GM18909 (cell line): ENCODE data around the gene INPP5D.
A peak's percentile ranks its signal among the peaks of the same experiment; 100 is the strongest.

ENCODE experiments used
- ATAC-seq: cut with Tn5 transposase; IDR thresholded peaks from one replicate; pipeline ENCODE4 v1.9.1; 2021; ENCODE audit warnings: mild to moderate bottlenecking; ENCODE audit not compliant: unreplicated experiment, poor library complexity

INPP5D gene

GRCh38 chr2:233221378-233222063 is 161.4 kb downstream of the INPP5D start:
- no peak for ATAC-seq

DNA sequence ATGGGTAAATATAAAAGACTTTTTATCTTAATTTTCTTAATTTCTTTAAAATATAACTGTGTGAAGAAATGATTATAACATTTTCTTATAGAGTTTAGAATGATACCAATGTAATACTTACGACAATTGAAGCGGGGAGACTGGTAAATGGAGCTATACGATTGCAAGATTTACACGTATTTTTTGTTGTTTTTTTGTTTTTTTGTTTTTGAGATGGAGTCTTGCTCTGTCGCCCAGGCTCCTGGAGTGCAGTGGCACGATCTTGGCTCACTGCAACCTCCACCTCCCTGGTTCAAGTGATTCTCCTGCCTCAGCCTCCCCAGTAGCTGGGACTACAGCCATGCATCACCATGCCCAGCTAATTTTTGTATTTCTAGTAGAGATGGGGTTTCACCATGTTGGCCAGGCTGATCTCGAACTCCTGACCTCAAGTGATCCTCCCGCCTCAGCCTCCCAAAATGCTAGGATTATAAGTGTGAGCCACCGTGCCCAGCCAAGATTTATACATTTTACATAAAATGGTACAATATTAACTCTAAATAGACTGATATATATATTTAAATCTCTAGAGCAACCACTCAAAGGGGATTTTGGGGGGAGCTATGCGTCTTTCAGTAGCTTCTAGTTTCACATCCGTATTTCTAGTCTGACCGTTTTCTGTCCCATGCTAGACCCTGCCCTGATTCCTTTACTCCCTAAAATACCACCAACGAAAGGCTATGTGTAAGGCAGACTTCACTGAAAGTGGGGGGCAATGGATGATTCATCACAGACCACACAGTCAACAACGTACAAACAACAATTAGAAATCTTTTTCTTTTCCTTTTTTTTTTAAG is 163.1 kb downstream of the INPP5D start:
- ATAC-seq, result peak; percentile 76

- ATAC-seq, result no peak
These were observed 165.3 kb downstream of the INPP5D start for GRCh38 chr2:233225230-233226068.

DNA sequence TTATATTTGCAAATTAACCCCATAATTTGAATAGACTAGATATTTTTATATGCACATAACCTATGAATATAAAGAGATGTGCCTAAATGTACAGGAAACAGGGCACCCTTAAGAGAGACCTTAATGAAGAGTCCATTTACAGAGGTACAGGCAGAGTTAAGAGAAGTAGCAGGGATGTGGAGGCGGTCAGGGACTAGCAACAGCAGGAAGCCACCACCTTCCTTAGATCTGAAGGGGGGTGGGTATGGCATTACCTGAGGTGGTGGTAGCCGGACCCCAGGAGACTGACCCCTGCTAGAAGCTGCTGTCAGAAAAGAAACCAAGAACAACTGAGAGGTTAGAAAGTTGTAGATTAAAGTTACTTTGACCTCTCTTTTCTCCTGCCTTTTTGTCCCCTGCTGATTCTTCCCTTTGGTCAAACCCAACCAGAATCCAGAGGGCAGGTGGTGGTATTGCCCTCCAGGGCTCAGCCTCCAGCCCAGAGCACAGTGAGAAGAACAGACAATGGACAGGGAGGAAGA is 166.4 kb downstream of the INPP5D start:
- ATAC-seq, result no peak

DNA sequence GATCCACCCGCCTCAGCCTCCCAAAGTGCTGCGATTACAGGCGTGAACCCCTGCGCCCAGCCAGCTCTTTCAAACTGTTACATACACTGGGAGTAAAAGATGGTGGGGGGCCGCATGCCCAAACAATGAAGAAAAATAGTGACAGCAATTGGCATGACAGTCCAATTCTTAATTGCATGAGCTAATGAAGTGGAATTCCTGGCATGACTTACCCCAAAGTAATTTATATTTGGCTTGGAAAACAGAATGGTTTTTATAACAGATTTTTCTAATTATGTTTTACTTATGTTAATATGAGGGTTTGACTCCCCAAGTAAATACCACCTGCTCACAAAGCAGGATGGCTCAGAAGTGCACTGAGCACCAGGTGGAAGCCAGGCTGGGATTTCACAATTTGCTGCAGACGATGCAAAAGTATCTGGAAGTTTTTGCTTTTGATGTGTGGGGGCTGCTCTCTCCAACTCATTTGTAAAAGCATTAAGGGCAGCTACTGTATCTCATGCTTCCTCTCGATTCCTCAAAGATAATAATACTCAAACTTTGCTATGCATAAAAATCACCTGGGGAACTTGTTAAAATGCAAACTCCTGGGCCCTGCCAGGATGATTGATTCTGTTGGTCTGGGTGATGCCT is 167.3 kb downstream of the INPP5D start:
- ATAC-seq, result no peak

DNA sequence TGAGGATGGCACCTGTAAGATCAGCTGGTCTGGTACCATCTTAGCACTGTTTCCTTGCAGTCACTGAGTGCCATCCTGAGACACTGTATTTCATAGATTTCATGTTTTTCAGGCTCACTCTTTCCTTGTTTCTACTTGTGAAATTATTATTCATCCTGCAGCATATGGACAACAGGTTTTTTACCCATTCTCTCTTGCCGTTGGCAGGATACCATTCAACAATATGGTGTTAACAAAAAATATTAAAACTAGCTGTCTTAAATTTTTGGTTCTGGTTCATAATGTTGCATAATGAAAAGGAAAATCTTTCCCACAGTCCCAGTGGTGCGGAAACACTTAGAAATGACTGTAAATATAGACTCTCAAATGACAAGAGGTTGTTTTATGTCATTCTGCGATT is 168.2 kb downstream of the INPP5D start:
- ATAC-seq, result no peak

- ATAC-seq, result no peak
These were observed 173.6 kb downstream of the INPP5D start for GRCh38 chr2:233233618-233234230.

- ATAC-seq, result no peak
These were observed 174.1 kb downstream of the INPP5D start for GRCh38 chr2:233234264-233234663.

- no peak for ATAC-seq
These were observed 174.9 kb downstream of the INPP5D start for GRCh38 chr2:233234996-233235395.

- no peak for ATAC-seq
These were observed 175.8 kb downstream of the INPP5D start for GRCh38 chr2:233235977-233236376.

DNA sequence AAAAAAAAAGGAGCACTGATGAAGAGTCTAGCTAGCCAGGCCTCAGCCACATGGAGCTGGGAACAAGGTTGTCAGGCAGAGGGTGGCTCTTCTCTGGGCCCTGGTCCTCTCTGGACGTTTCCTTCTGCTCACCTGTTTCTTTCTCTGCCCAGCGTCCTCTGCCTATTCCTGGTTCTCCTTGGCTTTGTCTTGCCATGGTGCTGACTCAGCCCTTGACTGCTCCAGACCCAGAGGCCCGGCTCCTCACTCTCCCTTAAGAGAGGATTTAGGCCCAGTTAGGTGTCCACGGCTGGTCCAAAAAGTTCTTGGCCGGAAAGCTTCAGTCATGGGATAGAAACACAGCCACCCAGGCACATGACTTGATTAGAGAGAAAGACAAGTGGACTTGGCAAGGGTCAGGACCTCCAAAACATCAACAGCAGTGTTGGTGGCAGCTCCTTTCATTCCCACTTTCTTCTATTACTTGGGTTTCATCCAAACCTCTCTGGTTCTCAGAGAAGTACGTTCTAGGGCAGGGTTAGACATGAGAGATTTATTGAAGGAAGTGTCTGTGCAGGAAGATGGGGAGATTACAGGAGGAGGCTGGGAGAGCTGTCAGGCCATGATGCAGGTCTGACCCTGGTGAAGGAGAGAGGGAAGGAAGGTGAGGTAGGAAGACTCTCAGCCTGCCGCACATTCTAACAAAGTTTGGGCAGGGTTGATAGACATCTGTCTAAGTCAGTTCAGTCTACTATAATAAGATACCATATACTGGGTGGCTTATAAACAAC is 176.9 kb downstream of the INPP5D start:
- no peak for ATAC-seq

GRCh38 chr2:233240897-233241296 is 180.8 kb downstream of the INPP5D start:
- ATAC-seq, result no peak

GRCh38 chr2:233241803-233242202 is 181.7 kb downstream of the INPP5D start:
- ATAC-seq, result no peak

DNA sequence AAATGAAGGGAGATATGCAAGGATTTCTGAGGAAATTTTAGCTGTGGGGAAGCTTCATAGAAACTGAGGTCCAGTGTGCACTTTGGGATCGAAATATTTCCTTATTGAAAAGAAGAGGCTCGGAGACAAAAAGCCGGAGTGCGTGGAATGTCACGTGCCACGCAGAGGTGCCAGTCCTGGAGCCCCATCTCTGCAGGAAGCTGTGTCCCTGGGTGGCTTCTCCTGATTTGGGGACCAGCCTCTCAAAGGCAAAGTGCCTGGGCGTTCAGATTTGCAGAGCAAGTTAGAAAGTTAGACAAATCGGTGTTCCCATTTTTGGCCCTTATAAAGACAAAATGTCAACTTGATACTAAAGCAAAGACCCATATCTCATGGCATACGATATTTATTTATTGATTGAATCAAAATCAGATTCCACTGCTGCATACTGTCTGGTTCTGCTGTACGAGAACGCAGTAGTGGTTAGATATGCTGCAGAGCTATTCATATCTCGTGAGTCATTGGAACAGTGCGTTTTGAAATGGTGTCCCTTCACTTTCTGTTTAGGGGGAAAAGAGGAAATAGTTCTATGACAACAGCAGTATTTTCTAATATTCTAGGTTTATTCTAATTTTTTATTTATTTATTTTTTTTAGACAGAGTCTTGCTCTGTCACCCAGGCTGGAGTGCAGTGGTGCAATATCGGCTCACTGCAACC is 182.2 kb downstream of the INPP5D start:
- no peak for ATAC-seq

- no peak for ATAC-seq
These were observed 183.2 kb downstream of the INPP5D start for GRCh38 chr2:233243348-233243747.

DNA sequence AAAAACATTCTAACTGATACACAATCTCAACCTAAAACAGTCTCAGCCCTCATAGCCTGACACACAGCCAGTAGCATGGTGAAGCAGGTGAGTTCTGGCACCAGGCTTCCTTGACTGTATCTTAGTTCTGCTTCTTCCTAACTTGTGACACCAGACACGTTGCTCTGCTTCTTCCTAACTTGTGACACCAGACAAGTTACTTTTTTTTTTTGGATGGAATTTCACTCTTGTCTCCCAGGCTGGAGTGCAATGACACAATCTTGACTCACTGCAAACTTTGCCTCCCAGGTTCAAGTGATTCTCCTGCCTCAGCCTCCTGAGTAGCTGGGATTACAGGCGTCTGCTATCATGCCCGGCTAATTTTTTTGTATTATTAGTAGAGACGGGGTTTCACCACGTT is 184.7 kb downstream of the INPP5D start:
- ATAC-seq, result no peak

DNA sequence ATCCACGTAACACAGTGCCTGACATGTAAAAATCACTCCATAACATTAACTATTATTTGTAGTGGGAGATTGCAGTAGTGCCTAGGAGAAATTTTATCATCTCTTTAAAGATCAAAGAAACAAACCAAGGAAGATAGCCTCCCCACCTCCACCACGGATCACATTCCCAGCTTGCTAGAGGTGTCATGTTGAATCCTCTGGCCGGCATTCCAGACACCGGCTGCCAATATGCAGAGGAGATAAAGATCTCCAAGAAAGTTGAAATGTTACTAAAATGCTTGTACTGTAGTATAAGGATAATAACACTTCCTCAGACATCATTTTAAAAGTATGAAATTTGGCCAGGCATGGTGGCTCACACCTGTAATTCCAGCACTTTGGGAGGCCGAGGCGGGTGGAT is 185.3 kb downstream of the INPP5D start:
- no peak for ATAC-seq

GRCh38 chr2:233247116-233247515 is 187.0 kb downstream of the INPP5D start:
- ATAC-seq, result no peak
